ENCODE results near the gene FGF21. TPM values are rescaled to one million over a fixed set of nuclear protein-coding genes. Genes with fewer than 3 reads are reported as not detected.
"Not testable (repeated sequence)": the region's sequence is repeated elsewhere in the genome, so short reads cannot be mapped to it uniquely, and the experiment has no call there.

Gene FGF21
- total RNA-seq, 1 donor from 2014 or later, result not detected

DNA sequence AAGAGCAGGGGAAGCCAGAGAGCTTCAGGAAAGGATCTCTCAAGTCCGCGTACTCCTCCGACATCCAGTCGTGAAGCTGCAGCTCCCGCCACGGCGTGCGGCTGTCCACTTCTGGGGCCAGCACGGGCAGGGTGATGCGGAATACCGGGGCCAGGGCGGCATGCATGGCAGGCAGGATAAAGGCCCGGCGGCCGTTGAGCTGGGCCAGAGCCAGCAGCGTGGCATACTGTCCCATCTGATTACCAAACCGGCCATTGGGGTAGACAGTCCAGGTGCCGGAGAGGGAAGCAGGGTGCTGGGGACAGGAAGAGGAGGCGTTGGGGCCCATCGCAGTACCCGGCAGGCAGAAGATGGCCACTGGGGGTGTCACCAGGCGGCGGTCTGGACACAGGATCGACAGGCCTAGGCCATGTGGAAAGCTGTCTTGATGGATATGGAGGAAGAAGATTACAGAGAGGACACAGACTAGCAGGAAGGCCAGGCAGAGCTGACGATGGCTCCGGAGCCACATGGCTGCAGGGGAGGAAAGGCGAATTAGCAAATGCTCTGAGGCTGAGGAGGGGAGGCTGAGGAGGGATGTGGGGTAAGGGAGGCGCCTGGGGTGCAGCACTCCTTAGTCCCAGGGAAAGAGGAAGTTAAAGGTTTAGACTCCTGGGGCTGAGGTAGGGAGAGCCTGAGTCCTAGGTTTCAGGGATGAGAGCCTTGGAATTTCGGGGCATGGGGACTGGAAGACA is 4.4 kb upstream of the FGF21 start:
- intact Hi-C loops (cut with micrococcal nuclease), result no loop called here

DNA sequence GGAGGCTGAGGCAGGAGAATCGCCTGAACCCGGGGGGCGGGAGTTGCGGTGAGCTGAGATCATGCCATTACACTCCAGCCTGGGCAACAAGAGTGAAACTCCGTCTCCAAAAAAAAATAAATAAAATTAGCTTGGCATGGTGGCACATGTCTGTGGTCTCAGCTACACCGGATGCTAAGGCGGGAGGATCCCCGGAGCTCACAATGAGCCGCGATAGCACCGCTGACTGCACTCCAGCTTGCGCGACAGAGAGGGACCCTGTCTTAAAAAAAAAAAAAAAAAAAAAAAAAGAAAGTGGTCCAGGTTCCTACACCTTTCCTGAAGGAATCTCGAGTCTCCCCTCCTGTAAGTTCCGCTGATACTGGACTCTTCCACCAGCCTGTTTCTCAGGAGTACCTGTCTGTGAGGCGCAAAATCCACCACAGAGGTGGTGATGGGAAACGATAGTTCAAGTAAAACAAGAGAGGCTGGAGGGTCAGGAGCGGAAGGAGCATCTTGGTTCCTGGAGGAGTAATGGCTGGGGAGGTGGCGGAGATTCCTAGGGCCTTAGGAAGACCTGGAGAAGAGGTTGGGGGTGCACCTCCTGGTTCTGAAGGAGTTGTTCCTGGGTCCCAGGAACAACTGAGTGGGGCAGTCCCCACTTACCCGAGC is 3.4 kb upstream of the FGF21 start:
- intact Hi-C loops (cut with micrococcal nuclease), result no loop called here

DNA sequence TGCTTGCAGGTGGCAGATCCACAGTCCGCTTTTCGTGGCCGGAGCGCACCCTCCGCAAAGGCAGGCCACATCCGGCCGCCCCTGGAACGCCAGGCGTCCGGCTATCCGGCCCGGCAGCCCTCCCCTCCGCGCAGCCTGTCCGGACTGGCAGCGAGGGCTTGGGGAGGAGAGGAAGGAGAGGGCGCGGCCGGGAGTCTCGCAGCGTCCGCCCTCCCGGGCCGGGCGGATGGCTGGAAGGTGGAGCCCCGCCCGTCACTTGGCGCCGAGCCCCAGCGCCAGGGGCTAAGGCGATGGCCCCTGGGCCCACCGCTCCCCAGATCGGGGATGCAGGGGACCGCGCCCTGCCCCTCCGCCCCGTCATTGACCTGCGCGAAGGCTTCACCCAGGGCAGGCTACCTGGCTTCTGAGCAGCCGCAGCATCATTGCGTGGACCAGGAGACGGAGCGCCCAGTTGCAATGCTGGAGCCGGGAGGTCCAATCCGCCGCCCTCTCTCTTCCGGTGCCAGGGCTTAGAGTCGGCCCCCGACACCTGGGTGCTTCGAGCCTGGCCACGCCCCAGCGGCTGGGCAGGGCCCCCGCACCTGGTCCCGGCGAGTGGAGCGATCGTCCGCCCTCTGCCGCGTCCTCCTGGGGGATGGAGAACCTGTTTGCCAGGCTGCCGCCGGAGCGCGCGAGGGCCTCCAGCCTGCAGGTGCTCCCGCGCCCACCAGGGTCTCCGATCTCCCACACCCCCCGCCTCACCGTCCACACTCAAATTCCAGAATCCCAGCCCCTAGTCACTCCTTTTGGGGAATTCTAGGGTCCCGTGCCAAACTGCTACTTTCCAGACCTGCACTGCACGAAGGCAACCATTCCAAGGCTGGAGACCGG is 2.6 kb upstream of the FGF21 start, which contains the start of gene FUT1:
Gene FUT1, minus strand, starts transcription at position 146 of the 870 bp plus-strand sequence. CDS start 1,360 bp downstream, outside the sequence.
- intact Hi-C loops (cut with micrococcal nuclease), result no loop called here

DNA sequence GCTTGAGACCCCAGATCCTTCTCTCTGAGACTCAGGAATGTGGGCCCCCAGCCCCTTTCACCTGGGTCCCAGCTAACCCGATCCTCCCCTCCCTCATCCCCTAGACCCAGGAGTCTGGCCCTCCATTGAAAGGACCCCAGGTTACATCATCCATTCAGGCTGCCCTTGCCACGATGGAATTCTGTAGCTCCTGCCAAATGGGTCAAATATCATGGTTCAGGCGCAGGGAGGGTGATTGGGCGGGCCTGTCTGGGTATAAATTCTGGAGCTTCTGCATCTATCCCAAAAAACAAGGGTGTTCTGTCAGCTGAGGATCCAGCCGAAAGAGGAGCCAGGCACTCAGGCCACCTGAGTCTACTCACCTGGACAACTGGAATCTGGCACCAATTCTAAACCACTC is 463 bp downstream of the FGF21 start:
- intact Hi-C loops (cut with micrococcal nuclease), result no loop called here

DNA sequence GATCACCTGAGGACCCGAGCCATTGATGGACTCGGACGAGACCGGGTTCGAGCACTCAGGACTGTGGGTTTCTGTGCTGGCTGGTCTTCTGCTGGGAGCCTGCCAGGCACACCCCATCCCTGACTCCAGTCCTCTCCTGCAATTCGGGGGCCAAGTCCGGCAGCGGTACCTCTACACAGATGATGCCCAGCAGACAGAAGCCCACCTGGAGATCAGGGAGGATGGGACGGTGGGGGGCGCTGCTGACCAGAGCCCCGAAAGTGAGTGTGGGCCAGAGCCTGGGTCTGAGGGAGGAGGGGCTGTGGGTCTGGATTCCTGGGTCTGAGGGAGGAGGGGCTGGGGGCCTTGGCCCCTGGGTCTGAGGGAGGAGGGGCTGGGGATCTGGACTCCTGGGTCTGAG is 888 bp downstream of the FGF21 start:
- intact Hi-C loops (cut with micrococcal nuclease), result no loop called here

DNA sequence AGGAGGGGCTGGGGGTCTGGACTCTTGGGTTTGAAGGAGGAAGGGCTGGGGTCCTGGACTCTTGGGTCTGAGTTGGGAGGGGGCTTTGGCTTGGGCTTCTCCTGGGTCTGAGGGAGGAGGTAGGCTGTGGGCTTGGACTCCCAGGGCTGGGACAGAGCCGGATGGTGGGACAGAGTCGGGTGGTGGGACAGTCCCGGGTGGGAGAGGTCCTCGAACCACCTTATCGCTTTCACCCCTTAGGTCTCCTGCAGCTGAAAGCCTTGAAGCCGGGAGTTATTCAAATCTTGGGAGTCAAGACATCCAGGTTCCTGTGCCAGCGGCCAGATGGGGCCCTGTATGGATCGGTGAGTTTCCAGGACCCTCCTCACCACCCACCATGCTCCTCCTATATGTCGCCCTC is 1.4 kb downstream of the FGF21 start:
- intact Hi-C loops (cut with micrococcal nuclease), result no loop called here

DNA sequence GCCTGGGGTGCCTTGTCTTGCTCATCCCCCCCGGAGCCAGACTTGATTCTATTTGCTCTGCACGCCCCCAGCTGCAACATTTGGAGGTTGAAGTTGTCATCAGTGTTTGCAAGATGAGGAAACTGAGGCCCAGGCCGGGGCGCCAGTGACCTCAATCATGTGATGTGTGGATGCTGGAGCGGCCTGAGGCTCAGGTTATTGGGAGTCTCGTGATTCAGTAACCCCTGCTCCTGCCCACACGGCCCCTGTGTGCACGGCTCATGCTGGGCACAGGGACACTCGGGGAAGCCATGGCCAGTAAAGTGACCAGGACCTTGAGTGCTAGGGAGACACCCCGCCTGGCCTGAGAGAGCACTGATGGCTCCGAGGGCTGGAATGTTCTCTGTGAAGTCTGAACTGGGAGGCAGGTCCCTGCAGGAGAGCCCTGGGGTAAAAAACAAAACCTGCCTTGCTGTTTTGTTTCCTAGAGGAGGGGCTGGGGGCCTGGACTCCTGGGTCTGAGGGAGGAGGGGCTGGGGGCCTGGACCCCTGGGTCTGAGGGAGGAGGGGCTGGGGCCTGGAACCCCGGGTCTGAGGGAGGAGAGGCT is 1.9 kb downstream of the FGF21 start:
- intact Hi-C loops (cut with micrococcal nuclease), result no loop called here

DNA sequence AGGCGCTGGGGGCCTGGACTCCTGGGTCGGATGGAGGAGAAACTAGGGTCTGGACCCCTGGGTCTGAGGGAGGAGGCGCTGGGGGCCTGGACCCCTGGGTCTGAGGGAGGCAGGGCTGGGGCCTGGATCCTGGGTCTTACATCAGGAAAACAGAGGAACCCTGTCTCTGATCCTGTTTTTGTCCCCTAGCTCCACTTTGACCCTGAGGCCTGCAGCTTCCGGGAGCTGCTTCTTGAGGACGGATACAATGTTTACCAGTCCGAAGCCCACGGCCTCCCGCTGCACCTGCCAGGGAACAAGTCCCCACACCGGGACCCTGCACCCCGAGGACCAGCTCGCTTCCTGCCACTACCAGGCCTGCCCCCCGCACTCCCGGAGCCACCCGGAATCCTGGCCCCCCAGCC is 2.4 kb downstream of the FGF21 start:
- intact Hi-C loops (cut with micrococcal nuclease), result no loop called here

DNA sequence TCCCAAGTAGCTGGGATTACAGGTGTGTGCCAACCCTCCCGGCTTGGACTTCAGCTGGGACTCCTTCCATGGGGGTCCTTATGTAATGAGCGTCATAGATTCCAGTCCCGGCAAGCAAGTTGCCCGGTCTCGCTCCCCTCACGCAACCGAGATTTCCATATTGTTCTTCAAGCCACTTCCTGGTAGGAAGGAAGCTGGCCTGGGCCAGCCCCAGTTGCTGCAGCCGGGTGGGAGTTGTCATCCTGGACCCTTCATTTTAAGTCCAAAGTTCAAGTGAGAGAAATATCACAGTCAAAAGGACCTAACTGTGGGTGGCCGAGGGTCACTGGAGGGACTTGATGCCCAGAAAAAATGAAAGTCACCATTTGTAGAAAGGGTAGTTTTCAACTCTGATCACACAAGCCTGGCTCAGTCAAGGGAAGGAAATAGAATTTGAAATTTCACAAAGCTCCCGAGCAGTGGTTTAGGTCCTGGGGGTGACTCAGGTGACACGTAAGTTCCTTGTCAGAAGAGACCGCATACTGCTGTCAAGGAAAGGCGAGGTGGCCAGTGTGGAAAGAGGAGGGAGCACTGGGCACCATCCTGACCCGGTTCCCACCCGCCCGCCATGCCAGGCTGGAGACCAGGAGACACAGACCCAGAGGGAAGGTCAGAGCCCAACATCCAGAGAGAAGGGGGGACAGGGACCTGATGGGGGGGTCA is 5.3 kb downstream of the FGF21 start:
- intact Hi-C loops (cut with micrococcal nuclease), result no loop called here

DNA sequence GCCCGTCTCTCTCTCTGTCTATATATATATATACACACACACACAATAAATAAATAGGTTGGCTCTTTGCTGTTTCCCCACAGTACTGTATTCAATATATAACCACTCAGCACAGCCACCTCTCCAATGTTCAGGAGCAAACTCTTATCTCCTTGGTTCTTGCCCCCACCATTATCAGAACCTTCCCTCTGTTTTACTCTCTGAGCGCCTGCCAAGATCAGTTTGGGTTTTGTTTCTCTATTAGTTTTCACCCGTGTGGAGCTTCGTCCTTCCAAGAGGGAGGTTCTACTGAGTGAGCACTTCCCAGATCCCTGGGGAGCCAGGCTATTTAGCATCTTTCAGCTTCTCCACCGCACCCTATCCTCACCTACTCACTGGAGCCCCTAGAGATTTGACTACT is 10.5 kb downstream of the FGF21 start:
- intact Hi-C loops (cut with micrococcal nuclease), result not testable (repeated sequence)

DNA sequence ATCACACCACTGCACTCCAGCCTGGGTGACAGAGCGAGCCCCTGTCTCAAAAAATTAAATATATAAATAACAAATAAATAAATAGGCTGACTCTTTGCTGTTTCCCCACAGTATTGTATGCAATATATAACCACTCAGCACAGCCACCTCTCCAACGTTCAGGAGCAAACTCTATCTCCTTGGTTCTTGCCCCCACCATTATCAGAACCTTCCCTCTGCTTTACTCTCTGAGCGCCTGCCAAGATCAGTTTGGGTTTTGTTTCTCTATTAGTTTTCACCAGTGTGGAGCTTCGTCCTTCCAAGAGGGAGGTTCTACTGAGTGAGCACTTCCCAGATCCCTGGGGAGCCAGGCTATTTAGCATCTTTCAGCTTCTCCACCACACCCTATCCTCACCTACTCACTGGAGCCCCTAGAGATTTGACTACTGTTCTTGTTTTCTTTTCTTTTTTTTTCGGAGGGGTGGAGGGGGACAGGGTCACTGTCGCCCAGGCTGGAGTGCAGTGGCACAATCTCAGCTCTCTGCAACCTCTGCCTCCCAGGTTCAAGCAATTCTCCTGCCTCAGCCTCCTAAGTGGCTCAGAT is 12.9 kb downstream of the FGF21 start:
- intact Hi-C loops (cut with micrococcal nuclease), result not testable (repeated sequence)

DNA sequence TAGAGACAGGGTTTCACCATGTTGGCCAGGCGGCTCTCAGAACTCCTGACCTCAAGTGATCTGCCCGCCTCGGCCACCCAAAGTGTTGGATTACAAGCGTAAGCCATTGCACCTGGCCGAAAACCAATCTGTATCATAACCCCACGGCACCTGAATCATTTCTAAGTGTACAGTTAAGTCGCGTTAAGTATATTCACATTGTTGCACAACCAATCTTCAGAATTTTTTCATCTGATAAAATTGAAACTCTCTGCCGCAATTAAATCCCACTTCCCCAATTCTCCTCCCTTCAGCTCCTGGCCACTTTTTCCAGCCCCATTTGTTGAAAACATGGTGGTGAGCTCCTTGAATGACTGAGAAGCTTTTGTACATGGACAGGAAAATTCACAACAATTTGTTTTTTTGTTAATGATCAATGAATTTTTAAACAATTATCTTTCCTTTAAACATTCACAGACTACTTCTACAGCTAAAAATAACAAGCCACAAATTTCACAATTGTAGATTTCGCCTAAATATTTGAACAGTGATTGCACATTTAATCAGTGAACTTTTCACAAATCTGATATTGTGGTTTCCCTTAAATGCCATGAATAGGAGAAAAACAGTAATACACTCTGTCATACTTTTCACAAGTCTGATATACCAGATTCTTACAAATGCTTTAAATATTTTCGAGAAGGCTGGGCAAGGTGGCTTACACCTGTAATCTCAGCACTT is 13.8 kb downstream of the FGF21 start:
- intact Hi-C loops (cut with micrococcal nuclease), result no loop called here

DNA sequence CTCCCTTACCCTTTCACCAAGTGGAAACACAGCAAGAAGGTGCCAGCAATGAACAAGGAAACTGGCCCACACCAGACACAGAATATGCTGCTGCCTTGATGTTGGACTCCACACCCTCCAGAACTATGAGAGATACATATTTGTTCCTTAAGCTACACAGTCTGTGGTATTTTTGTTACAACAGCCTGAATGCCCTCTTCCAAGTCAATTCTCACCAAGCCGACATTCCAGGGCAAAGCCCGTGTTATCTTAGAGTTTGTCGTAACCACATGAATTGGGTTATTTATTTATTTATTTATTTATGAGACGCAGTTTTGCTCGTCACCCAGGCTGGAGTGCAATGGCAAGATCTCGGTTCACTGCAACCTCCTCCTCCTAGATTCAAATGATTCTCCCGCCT is 14.9 kb downstream of the FGF21 start:
- intact Hi-C loops (cut with micrococcal nuclease), result no loop called here

DNA sequence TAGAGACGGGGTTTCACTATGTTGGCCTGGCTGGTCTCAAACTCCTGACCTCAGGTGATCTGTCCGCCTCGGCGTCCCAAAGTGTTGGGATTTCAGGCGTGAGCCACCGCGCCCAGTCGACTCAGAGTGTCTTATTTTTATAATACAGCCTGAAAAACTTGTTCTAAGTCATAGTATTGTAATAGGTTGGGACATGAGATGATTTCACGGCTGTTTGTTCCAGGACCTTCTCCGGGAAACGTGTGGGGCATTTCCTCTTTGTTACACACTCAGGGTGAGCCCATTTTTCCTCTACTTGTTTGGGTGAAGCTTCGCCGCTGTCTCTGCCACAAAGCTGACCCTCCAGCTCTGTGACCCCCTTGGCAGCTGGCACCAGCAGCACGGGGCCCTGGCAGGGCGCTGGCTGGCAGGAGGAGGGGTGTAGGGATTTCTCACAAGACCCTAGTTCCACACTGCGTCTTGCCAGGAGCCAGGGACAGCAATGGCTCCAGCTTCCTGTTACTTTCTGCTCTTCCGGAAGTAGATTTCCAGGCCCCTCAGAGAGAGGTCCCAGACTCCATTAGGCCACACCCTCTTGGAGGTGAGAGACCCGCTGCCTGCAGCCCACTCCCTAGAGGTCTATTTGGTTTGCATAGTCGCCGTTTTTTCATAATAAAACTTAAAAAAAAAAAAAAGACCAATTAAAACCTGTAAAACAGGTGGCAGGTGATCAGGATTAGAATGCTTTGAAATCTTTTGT is 15.6 kb downstream of the FGF21 start:
- intact Hi-C loops (cut with micrococcal nuclease), result no loop called here

DNA sequence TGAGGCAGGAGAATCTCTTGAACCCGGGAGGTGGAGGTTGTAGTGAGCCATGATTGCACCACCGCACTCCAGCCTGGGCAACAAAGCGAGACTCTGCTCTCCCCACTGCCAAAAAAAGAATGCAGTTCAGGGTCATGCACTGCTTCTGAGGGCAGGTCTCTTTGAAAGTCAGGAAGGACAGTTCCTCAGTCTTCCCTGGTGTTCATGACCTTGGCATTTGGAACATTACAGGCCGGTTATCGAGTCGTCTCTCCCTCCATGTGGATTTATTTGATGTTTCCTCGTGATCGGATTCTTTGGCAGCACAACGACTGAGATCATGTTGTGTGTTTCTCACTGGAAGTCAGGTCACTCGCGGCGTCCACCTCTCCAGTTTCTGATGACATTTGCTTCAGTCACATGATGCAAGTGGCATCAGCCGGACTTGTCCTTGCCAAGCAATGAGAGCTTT is 17.2 kb downstream of the FGF21 start:
- intact Hi-C loops (cut with micrococcal nuclease), result no loop called here

DNA sequence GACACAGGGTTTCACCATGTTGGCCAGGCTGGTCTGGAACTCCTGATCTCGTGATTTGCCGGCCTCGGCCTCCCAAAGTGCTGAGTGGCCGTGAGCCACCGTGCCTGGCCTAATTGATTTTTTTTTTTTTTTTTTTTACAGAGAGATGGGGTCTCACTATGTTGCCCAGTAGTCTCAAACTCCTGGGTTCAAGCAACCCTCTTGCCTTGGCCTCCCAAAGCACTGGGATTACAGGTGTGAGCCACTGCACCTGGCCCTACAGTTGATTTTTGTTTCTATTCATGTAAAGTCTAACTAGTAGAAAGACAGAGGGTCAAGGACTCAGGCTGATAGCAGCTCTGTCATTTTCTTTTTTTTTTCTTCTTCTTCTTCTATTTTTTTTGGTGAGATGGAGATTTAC is 21.8 kb downstream of the FGF21 start:
- intact Hi-C loops (cut with micrococcal nuclease), result no loop called here

DNA sequence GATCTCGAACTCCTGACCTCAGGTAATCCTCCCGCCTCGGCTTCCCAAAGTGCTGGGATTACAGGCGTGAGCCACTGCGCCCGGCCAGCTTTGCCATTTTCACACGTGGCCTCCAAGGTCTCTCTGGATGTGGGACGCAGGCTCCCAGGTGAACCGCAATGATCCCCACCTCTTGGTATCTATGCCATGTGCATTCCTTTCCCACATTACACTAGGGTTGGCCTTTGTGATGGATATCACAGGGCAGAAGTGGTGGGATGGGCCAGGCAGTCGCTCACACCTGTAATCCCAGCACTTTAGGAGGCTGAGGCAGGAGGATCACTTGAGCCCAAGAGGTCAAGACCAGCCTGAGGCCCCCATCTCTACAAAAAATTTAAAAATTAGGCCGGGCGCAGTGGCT is 22.4 kb downstream of the FGF21 start:
- intact Hi-C loops (cut with micrococcal nuclease), result no loop called here

DNA sequence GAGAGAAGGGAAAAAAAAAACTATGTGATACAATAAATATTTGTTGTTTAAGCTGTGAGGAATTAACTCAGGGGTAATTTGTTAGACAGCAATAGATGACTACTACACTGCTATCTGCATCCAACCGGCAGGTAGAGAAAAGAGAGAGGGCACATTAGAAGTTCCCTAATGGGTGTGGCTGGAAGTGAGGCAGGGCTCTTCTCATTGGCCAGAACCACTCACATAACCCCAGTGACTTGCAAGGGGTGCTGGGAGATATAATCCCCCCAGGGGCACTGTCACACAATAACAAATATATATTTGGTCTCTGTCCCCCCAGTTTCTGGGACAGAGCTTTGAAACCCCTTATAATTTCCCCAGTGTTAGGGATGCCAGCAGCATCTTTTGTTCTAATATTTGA is 24.3 kb downstream of the FGF21 start:
- intact Hi-C loops (cut with micrococcal nuclease), result no loop called here

Measured in T-helper 2 cell treated with Interferon-gamma antibody and Interleukin-4, amounts not matched to agents 100 ng/mL and 5 ng/mL, for 36 hours (primary cell).